Stimulated activated CD4-positive, alpha-beta T cell treated with anti-CD3 and anti-CD28 coated beads, Interleukin-2, amount 100 ng/mL, for 24 hours (primary cell): ENCODE data around the gene ZNF132.

ENCODE experiments used
- DNase-seq, 2 donors: peaks; one replicate each; pipeline ENCODE4 v3.0.0-alpha.2; 2020

Gene ZNF132

GRCh38 chr19:58386576-58387337, 53.2 kb downstream of the ZNF132 start, which contains the start of gene RPS5:
TSS of gene RPS5 (plus strand) at chr19:58387269. CDS start at chr19:58388138, 869 bp downstream.
- DNase-seq = peak; percentile 94 to 95

DNA sequence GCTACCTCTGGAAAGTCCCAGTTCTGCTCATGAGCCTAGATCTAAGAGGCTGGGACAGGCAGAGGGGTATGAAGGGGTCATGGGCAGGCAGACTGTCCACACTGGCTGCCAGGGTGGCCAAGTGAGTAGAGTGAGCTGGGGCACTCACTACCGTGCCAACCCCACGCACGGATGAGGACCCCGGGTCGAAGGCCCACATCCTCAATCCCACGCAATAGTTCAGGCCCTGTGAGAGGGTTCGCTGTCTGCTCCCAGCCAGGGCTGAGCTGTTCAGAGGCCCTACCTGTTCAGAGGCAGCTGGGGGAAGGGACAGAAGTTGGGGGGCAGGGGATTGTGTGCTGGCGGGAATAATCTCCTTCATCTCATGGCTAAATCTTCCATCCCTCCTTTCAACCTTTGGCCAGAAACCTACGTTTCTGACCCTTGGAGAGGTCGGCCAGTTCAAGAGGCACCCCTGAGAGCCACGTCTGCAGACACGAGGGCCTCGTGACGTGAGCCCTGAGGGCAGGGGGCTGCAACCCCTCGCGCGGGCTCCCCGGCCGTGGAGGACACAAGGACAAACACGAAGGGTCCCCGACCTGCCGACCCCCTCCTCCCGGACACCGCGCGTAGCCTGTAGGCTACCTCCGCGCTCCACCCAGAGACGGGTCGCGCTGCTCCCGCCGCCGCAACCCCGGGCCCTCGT, 53.9 kb downstream of the ZNF132 start:
- peak; percentile 43 to 53 for DNase-seq

GRCh38 chr19:58385313-58385890, 54.6 kb downstream of the ZNF132 start:
- DNase-seq = no peak

- no peak for DNase-seq
Observed at GRCh38 chr19:58382997-58383603, 56.9 kb downstream of the ZNF132 start.
